ENCODE results near the gene CUX1. TPM values are rescaled to one million over a fixed set of nuclear protein-coding genes. Genes with fewer than 3 reads are reported as not detected.
"Not testable (repeated sequence)": the region's sequence is repeated elsewhere in the genome, so short reads cannot be mapped to it uniquely, and the experiment has no call there.

Gene CUX1
- total RNA-seq, 1 donor from 2014 or later: 56.5 TPM

DNA sequence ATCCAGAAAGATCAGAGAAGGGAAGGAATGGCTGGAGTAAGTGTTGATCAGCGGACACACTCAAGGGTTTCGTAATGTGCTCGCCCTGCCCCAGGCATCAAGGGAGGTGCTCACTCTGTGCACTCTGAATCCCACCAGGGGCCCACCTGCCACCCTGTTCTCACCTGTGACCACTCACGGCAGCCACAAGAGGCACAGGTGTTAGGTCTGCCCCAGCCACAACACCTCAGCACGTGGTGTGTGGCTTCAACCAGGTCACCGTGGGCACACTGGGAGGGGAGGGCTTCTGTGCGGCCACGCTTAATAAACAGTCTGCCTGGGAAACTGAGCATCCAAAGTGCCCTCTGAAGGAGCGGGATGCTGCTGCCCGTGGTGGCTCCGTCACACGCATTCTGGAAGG is 49.8 kb downstream of the CUX1 start:
- no peaks in the 10 kb centered on the region for H3K36me3 Mint-ChIP-seq (ENCODE audit: unreplicated experiment)
- peaks cover 1% of the 10 kb centered on the region for H3K27me3 Mint-ChIP-seq (ENCODE audit: unreplicated experiment)
- no peak for DNase-seq
- no peak overlapping the region for H3K27ac Mint-ChIP-seq (ENCODE audit: unreplicated experiment)
- H3K9me3 Mint-ChIP-seq (ENCODE audit: unreplicated experiment): peaks cover 5% of the 10 kb centered on the region
- H3K4me1 Mint-ChIP-seq (ENCODE audit: low read depth, unreplicated experiment): peaks cover 32% of the 10 kb centered on the region
- no peak overlapping the region for H3K4me3 Mint-ChIP-seq (ENCODE audit: unreplicated experiment)
- TF ChIP-seq CTCF (IDR thresholded peaks at IDR 0.05; ENCODE audit: partially characterized antibody, unreplicated experiment): no peak

DNA sequence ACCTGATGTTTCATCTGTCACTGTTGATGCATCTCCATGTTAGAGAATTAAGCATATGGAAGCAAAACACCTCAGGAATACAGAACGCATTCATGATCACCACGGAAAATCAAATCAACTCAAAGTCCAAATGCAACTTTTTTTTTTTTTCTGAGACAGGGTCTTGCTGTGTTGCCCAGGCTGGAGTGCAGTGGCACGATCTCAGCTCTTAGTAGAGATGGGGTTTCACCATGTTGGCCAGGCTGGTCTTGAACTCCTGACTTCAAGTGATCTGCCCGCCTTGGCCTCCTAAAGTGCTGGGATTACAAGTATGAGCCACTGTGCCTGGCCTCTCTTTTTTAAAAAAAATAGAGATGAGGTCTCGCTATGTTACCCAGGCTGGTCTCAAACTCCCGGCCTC is 50.3 kb downstream of the CUX1 start:
- not testable (repeated sequence) for H3K27ac Mint-ChIP-seq (ENCODE audit: unreplicated experiment); H3K4me3 Mint-ChIP-seq (ENCODE audit: unreplicated experiment)

DNA sequence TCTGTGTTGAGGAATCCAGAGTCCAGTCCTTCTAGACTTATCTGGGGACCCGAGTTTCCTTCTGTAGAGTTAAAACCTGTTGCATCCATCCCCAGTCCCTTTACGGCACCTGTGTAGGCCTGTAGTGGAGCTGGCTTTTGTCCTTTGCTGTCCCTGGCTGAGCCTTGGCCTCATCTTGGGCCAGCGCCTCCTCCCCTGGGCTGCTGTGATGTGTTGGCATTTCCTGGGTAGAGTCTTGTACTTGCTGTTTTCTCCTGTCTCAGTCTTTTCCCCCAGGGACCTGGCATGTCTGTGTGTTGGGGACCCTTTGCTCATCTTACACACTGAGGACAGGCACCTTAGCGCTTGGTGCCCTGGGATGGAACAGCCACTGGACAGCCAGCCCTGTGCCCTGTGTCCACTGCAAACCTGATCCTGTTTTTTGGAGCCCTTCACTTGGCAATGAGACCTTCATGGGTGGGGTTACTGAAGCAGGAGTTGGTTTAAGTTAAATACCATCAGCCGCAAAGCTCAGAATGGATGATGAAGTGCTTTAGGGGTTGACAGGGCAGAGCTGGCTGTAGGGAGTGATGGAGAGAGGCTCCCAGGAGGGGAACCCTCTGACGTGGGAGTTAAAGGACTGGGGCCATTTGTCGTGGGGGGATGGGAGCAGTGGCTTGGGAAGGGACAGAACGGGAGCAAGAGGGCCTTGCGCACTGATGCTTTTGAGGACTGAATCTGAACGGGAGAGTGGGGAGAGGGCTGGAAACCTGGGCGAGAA is 50.9 kb downstream of the CUX1 start:
- Mint-ChIP-seq H3K4me3 (ENCODE audit: unreplicated experiment) (no peak overlapping the region), H3K4me1 (ENCODE audit: low read depth, unreplicated experiment) (peaks cover 25% of the 10 kb centered on the region), H3K27me3 (ENCODE audit: unreplicated experiment) (peaks cover 1% of the 10 kb centered on the region), H3K36me3 (ENCODE audit: unreplicated experiment) (no peaks in the 10 kb centered on the region), H3K9me3 (ENCODE audit: unreplicated experiment) (peaks cover 5% of the 10 kb centered on the region), H3K27ac (ENCODE audit: unreplicated experiment) (no peak overlapping the region)
- DNase-seq: no peak
- no peak for TF ChIP-seq CTCF (IDR thresholded peaks at IDR 0.05; ENCODE audit: partially characterized antibody, unreplicated experiment)

More for the DNA sequence above, 50.3 kb downstream of the CUX1 start:
- not testable (repeated sequence) for H3K27me3 Mint-ChIP-seq (ENCODE audit: unreplicated experiment); DNase-seq; H3K36me3 Mint-ChIP-seq (ENCODE audit: unreplicated experiment); H3K9me3 Mint-ChIP-seq (ENCODE audit: unreplicated experiment)
- H3K4me1 Mint-ChIP-seq (ENCODE audit: low read depth, unreplicated experiment): peaks cover 29% of the 10 kb centered on the region

DNA sequence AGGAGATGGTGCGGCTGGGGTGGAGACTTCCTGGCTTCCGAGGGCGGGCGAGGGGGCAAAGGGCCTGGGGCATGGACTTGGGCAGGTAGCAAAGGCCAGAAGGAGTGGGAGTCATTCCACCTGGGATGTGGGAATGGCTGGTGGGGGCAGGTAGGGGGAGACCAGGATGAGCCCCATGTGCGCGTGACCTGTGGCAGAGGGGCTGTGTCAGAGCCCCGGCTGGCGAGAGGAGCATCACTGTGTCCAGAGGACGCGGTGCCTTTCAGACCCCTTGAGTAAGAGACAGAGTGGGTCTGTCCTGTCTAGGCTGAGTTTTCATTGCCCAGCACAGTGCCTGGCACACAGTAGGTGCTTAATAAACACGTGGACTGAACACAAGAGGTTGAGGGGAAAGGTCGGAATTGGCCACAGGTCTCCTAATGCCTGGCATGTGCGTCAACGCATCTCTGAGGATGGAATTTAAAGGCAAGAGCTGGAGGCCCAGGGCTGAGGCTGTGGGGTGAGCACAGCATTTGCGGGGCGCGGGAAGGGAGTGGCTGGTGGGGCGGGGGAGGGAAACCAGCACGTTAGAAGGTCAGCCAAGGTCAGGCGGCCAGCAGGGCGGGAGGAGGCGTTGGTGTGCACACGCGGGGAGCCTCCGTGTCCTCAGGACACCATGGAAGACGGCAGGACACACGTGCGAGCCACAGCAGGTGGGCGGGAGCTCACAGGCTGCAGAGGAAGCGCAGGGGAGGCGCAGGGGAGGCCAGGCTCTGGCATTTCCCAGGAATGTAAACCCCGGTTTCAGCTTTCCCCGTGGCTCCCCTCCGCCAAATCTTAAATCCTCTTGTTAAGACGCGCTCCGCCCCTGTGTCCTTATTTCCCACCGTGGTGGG is 51.8 kb downstream of the CUX1 start:
- peaks cover 23% of the 10 kb centered on the region for H3K4me1 Mint-ChIP-seq (ENCODE audit: low read depth, unreplicated experiment)
- no peak overlapping the region for H3K4me3 Mint-ChIP-seq (ENCODE audit: unreplicated experiment)
- no peak for DNase-seq

DNA sequence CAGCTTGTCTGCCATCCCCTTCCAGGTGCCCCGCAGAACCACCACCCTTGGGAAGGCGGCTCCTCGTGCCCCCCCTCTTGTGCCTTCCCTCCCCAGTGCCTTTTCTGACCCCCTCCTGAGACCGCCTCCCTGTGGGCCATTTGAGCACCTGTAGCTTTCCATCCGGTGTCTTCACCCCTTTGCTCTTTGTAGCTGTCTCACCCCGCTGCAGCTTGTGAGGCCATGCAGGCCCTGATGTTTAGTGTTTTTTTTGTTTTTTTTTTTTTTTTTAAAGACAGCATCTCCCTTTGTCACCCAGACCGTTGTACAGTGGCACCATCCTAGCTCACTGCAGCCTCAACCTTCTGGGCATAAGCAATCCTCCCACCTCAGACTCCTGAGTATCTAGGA is 52.5 kb downstream of the CUX1 start:
- Mint-ChIP-seq H3K27me3 (ENCODE audit: unreplicated experiment) (peaks cover 1% of the 10 kb centered on the region), H3K27ac (ENCODE audit: unreplicated experiment) (no peak overlapping the region), H3K9me3 (ENCODE audit: unreplicated experiment) (peaks cover 5% of the 10 kb centered on the region), H3K4me3 (ENCODE audit: unreplicated experiment) (no peak overlapping the region), H3K4me1 (ENCODE audit: low read depth, unreplicated experiment) (peaks cover 28% of the 10 kb centered on the region), H3K36me3 (ENCODE audit: unreplicated experiment) (no peaks in the 10 kb centered on the region)
- no peak for TF ChIP-seq CTCF (IDR thresholded peaks at IDR 0.05; ENCODE audit: partially characterized antibody, unreplicated experiment)
- DNase-seq: no peak

More for the DNA sequence above, 51.8 kb downstream of the CUX1 start:
- TF ChIP-seq CTCF (IDR thresholded peaks at IDR 0.05; ENCODE audit: partially characterized antibody, unreplicated experiment): no peak
- no peak overlapping the region for H3K27ac Mint-ChIP-seq (ENCODE audit: unreplicated experiment)
- no peaks in the 10 kb centered on the region for H3K36me3 Mint-ChIP-seq (ENCODE audit: unreplicated experiment)
- H3K27me3 Mint-ChIP-seq (ENCODE audit: unreplicated experiment): peaks cover 1% of the 10 kb centered on the region
- H3K9me3 Mint-ChIP-seq (ENCODE audit: unreplicated experiment): peaks cover 5% of the 10 kb centered on the region
